GM12873 (cell line): Measurements from ENCODE around the gene PSAP.

Source experiments
- CTCF ChIP-seq: IDR thresholded peaks from 2 replicates; pipeline ENCODE4 v1.5.1; 2012; ENCODE audit warnings: low read depth, mild to moderate bottlenecking, moderate library complexity, low read length, control low read depth; ENCODE audit not compliant: insufficient read depth; ENCODE audit errors: missing control alignments

Gene PSAP

GRCh38 chr10:71832967-71833366 is 18.1 kb downstream of the PSAP start:
- TF ChIP-seq CTCF, result no peak

- TF ChIP-seq CTCF, result no peak
Observed at GRCh38 chr10:71831646-71832552, 19.2 kb downstream of the PSAP start.

DNA sequence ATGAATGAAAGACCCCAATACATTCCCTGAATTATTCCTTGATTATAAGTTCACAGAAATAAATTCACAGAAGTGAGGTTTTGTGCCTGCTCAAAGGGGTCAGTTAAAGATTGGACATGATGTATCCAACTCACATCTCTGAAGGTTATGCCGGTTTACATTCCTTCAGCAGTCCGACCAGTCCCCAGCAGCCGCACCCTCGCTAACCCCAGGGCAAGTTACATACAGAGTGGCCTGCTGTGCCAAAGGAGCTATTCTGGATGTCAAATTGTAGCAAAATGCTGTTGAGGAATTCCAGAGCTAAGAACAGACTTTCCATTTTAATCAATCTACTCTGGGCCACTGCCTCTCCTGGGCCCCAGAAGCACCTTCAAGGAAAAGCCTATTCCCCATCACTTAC is 20.3 kb downstream of the PSAP start:
- no peak for TF ChIP-seq CTCF

GRCh38 chr10:71829896-71830295 is 21.2 kb downstream of the PSAP start:
- TF ChIP-seq CTCF, result no peak

- no peak for TF ChIP-seq CTCF
Observed at GRCh38 chr10:71829171-71829570, 21.9 kb downstream of the PSAP start.

- no peak for TF ChIP-seq CTCF
Observed at GRCh38 chr10:71828702-71829101, 22.3 kb downstream of the PSAP start.

DNA sequence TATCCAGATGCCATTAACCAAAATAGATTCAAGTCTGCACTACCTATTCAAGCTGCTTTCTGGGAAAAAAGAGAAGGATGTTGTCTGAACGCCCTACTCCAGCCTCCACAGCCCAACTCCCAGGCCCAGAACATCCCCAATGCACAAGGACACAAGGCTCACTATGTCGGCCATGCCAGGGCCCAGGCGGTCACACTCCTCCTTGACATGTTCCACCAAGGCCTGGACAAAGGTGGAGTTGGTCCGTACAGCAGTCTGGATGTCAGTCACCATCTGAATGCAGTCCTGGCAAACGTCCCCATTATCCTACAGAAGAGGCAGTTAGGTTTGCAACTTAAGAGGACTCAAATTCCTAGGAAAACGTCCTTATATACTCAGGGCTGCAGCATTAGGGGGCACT is 23.2 kb downstream of the PSAP start:
- TF ChIP-seq CTCF, result no peak
